ENCODE results near the gene PRKG1.
"Not testable (repeated sequence)": the region's sequence is repeated elsewhere in the genome, so short reads cannot be mapped to it uniquely, and the experiment has no call there.

PRKG1 gene

GRCh38 chr10:51144161-51144781 is 70.0 kb downstream of the PRKG1 start:
- Histone ChIP-seq H3K4me1 (ENCODE audit: control insufficient read depth, insufficient read depth, low read length, poor library complexity, severe bottlenecking) (no peaks in the 10 kb centered on the region), H3K9me3 (ENCODE audit: control insufficient read depth, low read length) (no peaks in the 10 kb centered on the region), H3K36me3 (ENCODE audit: control insufficient read depth, insufficient read depth, low read length) (no peaks in the 10 kb centered on the region), H3K27ac (ENCODE audit: low read depth, low read length, severe bottlenecking) (no peak overlapping the region), H3K4me3 (ENCODE audit: extremely low read depth, insufficient read depth, low read length, poor library complexity, severe bottlenecking) (no peak overlapping the region)
- WGBS, 2 experiments (ENCODE audit: insufficient coverage in 2 of 2): 80 to 100% methylated on average over 1 of the region's 1 CpG

- Histone ChIP-seq H3K4me3 (ENCODE audit: extremely low read depth, insufficient read depth, low read length, poor library complexity, severe bottlenecking) (no peak overlapping the region), H3K36me3 (ENCODE audit: control insufficient read depth, insufficient read depth, low read length) (no peaks in the 10 kb centered on the region), H3K27ac (ENCODE audit: low read depth, low read length, severe bottlenecking) (no peak overlapping the region), H3K4me1 (ENCODE audit: control insufficient read depth, insufficient read depth, low read length, poor library complexity, severe bottlenecking) (no peaks in the 10 kb centered on the region), H3K9me3 (ENCODE audit: control insufficient read depth, low read length) (no peaks in the 10 kb centered on the region)
- 89 to 93% methylated on average over 2 to 4 of the region's 7 CpGs for WGBS, 2 experiments (ENCODE audit: insufficient coverage in 2 of 2)
These were observed 71.1 kb downstream of the PRKG1 start for GRCh38 chr10:51145375-51145774.

- H3K4me1 ChIP-seq (ENCODE audit: control insufficient read depth, insufficient read depth, low read length, poor library complexity, severe bottlenecking): no peaks in the 10 kb centered on the region
- no peak overlapping the region for H3K27ac ChIP-seq (ENCODE audit: low read depth, low read length, severe bottlenecking)
- H3K36me3 ChIP-seq (ENCODE audit: control insufficient read depth, insufficient read depth, low read length): no peaks in the 10 kb centered on the region
- WGBS, 2 experiments (ENCODE audit: insufficient coverage in 2 of 2): 70 to 80% methylated on average over 1 of the region's 2 CpGs
- H3K4me3 ChIP-seq (ENCODE audit: extremely low read depth, insufficient read depth, low read length, poor library complexity, severe bottlenecking): no peak overlapping the region
- H3K9me3 ChIP-seq (ENCODE audit: control insufficient read depth, low read length): no peaks in the 10 kb centered on the region
These were observed 73.5 kb downstream of the PRKG1 start for GRCh38 chr10:51147644-51148399.

GRCh38 chr10:51156926-51157325 is 82.6 kb downstream of the PRKG1 start:
- Histone ChIP-seq H3K4me1 (ENCODE audit: control insufficient read depth, insufficient read depth, low read length, poor library complexity, severe bottlenecking) (no peaks in the 10 kb centered on the region), H3K36me3 (ENCODE audit: control insufficient read depth, insufficient read depth, low read length) (no peaks in the 10 kb centered on the region), H3K9me3 (ENCODE audit: control insufficient read depth, low read length) (no peaks in the 10 kb centered on the region), H3K4me3 (ENCODE audit: extremely low read depth, insufficient read depth, low read length, poor library complexity, severe bottlenecking) (no peak overlapping the region), H3K27ac (ENCODE audit: low read depth, low read length, severe bottlenecking) (no peak overlapping the region)
- WGBS, 2 experiments (ENCODE audit: insufficient coverage in 2 of 2): 85 to 94% methylated on average over 3 of the region's 4 CpGs

- H3K27ac ChIP-seq (ENCODE audit: low read depth, low read length, severe bottlenecking): no peak overlapping the region
These were observed 84.5 kb downstream of the PRKG1 start for GRCh38 chr10:51158832-51159231.

GRCh38 chr10:51159841-51160240 is 85.6 kb downstream of the PRKG1 start:
- Histone ChIP-seq H3K36me3 (ENCODE audit: control insufficient read depth, insufficient read depth, low read length) (no peaks in the 10 kb centered on the region), H3K9me3 (ENCODE audit: control insufficient read depth, low read length) (no peaks in the 10 kb centered on the region), H3K27ac (ENCODE audit: low read depth, low read length, severe bottlenecking) (no peak overlapping the region), H3K4me1 (ENCODE audit: control insufficient read depth, insufficient read depth, low read length, poor library complexity, severe bottlenecking) (no peaks in the 10 kb centered on the region), H3K4me3 (ENCODE audit: extremely low read depth, insufficient read depth, low read length, poor library complexity, severe bottlenecking) (no peak overlapping the region)
- no CpG with 5 or more reads among the region's 1 CpG for WGBS, 2 experiments (ENCODE audit: insufficient coverage in 2 of 2)

More at GRCh38 chr10:51158832-51159231, 84.5 kb downstream of the PRKG1 start:
- no peaks in the 10 kb centered on the region for H3K9me3 ChIP-seq (ENCODE audit: control insufficient read depth, low read length)
- H3K4me3 ChIP-seq (ENCODE audit: extremely low read depth, insufficient read depth, low read length, poor library complexity, severe bottlenecking): no peak overlapping the region
- no peaks in the 10 kb centered on the region for H3K36me3 ChIP-seq (ENCODE audit: control insufficient read depth, insufficient read depth, low read length)
- no peaks in the 10 kb centered on the region for H3K4me1 ChIP-seq (ENCODE audit: control insufficient read depth, insufficient read depth, low read length, poor library complexity, severe bottlenecking)
- no CpG with 5 or more reads among the region's 3 CpGs for WGBS, 2 experiments (ENCODE audit: insufficient coverage in 2 of 2)

GRCh38 chr10:51162002-51162401 is 87.7 kb downstream of the PRKG1 start:
- 0% methylated on average over 1 of the region's 1 CpG; no CpG with 5 or more reads in 1 of the 2 experiments for WGBS, 2 experiments (ENCODE audit: insufficient coverage in 2 of 2)
- Histone ChIP-seq H3K4me1 (ENCODE audit: control insufficient read depth, insufficient read depth, low read length, poor library complexity, severe bottlenecking) (no peaks in the 10 kb centered on the region), H3K9me3 (ENCODE audit: control insufficient read depth, low read length) (no peaks in the 10 kb centered on the region), H3K27ac (ENCODE audit: low read depth, low read length, severe bottlenecking) (no peak overlapping the region), H3K4me3 (ENCODE audit: extremely low read depth, insufficient read depth, low read length, poor library complexity, severe bottlenecking) (no peak overlapping the region), H3K36me3 (ENCODE audit: control insufficient read depth, insufficient read depth, low read length) (no peaks in the 10 kb centered on the region)

- H3K9me3 ChIP-seq (ENCODE audit: control insufficient read depth, low read length); H3K4me3 ChIP-seq (ENCODE audit: extremely low read depth, insufficient read depth, low read length, poor library complexity, severe bottlenecking); H3K4me1 ChIP-seq (ENCODE audit: control insufficient read depth, insufficient read depth, low read length, poor library complexity, severe bottlenecking); H3K36me3 ChIP-seq (ENCODE audit: control insufficient read depth, insufficient read depth, low read length); H3K27ac ChIP-seq (ENCODE audit: low read depth, low read length, severe bottlenecking): not testable (repeated sequence)
- WGBS, 2 experiments (ENCODE audit: insufficient coverage in 2 of 2): 95 to 97% methylated on average over 8 to 11 of the region's 30 CpGs
These were observed 89.2 kb downstream of the PRKG1 start for GRCh38 chr10:51163380-51164049.

- Histone ChIP-seq H3K4me3 (ENCODE audit: extremely low read depth, insufficient read depth, low read length, poor library complexity, severe bottlenecking) (no peak overlapping the region), H3K9me3 (ENCODE audit: control insufficient read depth, low read length) (no peaks in the 10 kb centered on the region), H3K4me1 (ENCODE audit: control insufficient read depth, insufficient read depth, low read length, poor library complexity, severe bottlenecking) (no peaks in the 10 kb centered on the region), H3K27ac (ENCODE audit: low read depth, low read length, severe bottlenecking) (no peak overlapping the region), H3K36me3 (ENCODE audit: control insufficient read depth, insufficient read depth, low read length) (no peaks in the 10 kb centered on the region)
- no CpG with 5 or more reads among the region's 2 CpGs for WGBS, 2 experiments (ENCODE audit: insufficient coverage in 2 of 2)
These were observed 94.0 kb downstream of the PRKG1 start for GRCh38 chr10:51168086-51168815.

GRCh38 chr10:51169111-51169510 is 94.8 kb downstream of the PRKG1 start:
- H3K9me3 ChIP-seq (ENCODE audit: control insufficient read depth, low read length): no peaks in the 10 kb centered on the region
- no peaks in the 10 kb centered on the region for H3K36me3 ChIP-seq (ENCODE audit: control insufficient read depth, insufficient read depth, low read length)
- no peaks in the 10 kb centered on the region for H3K4me1 ChIP-seq (ENCODE audit: control insufficient read depth, insufficient read depth, low read length, poor library complexity, severe bottlenecking)
- no peak overlapping the region for H3K4me3 ChIP-seq (ENCODE audit: extremely low read depth, insufficient read depth, low read length, poor library complexity, severe bottlenecking)
- WGBS, 2 experiments (ENCODE audit: insufficient coverage in 2 of 2): 80% methylated on average over 1 of the region's 1 CpG; no CpG with 5 or more reads in 1 of the 2 experiments
- no peak overlapping the region for H3K27ac ChIP-seq (ENCODE audit: low read depth, low read length, severe bottlenecking)
